ENCODE data around the gene GABPB1. TPM values are rescaled to one million over a fixed set of nuclear protein-coding genes. Genes with fewer than 3 reads are reported as not detected.

GABPB1 gene
- total RNA-seq: 28.8 and 33.5 TPM in 2 replicates

DNA sequence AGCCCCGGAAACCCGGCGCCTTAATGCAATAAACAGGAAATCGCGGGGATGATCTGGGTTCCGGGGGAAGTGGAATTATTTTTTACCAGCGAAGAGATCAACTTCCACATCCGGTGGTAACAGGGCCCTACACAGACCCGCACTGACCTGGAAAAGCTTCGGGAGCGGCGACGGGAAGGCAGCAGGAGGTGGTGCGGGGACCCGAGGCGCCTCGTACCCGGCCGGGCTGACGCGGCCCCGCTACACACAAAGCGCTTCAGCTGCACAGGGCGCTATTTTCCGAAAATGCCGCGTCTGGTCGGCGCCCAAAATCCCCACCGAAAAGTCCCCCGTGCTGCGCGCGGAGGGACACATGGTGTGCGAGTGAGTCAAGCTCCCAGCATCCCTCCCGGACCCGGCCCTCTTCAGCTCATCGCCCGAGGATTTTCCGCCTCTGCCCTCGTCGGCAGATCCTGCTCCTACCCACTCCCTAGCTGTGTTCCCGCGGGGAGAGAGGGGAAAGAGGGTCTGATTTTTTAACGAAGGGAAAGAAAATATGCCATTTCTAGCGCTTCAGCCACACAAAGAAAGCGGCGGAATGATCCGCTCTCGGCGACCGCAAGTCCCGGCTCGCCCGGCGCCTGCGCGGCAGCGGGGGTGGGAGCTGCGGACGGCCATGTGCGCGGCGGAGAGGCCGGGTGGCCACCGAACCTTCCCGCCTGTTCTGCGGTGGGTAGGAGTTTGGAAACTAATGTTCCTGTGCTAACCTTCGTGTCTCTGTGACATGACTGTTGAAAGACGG lies at the start of gene GABPB1:
TSS of gene GABPB1 (minus strand) at position 361 of the 781 bp plus-strand sequence. CDS start 45,400 bp downstream, outside the sequence.

GRCh38 chr15:50265620-50266019 lies 89.4 kb downstream of the GABPB1 start, which contains the start of gene HDC:
Gene HDC, minus strand, starts transcription at chr15:50265726. Its CDS starts 103 bp downstream, at chr15:50265623.

Other genes starting within 250 kb of the GABPB1 start
- 2.6 and 4.4 TPM in 2 replicates for gene ATP8B4, start 236.0 kb downstream of the GABPB1 start, total RNA-seq
- 1.4 TPM in 1 of 2 replicates, not detected in the other for gene SLC27A2, start 173.0 kb downstream of the GABPB1 start, total RNA-seq
- gene HDC, start 89.5 kb downstream of the GABPB1 start, total RNA-seq: not detected in 2 replicates
- gene USP8, start 69.2 kb upstream of the GABPB1 start, total RNA-seq: 40.4 and 51.0 TPM in 2 replicates
- gene USP50, start 191.5 kb upstream of the GABPB1 start, total RNA-seq: not detected in 2 replicates

All from myometrial cell (primary cell).